Measurements from ENCODE around the gene PDXP. TPM values are rescaled to one million over a fixed set of nuclear protein-coding genes. Genes with fewer than 3 reads are reported as not detected.
"Not testable (repeated sequence)": the region's sequence is repeated elsewhere in the genome, so short reads cannot be mapped to it uniquely, and the experiment has no call there.

The PDXP gene
- total RNA-seq, 1 donor, result 9.9 TPM

DNA sequence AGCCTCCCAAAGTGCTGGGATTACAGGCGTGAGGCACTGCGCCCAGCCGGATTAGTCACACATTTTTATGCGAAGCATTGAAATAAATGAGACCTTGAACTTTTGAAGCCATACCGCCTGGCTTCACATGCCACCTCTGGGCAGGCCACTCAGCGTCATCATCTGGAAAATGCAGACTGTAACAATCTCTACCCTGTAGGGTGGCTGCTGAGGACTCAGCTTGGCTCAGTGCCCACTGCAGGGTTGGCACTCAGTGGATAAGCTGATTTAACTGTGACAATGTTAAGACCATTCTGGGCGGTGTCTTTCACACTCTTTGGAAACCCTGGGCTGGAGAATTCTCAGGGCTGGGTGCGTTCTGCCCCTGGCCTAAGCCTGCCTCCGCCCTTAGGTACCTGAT lies 10.6 kb upstream of the PDXP start:
- TF ChIP-seq, protein P1, sequence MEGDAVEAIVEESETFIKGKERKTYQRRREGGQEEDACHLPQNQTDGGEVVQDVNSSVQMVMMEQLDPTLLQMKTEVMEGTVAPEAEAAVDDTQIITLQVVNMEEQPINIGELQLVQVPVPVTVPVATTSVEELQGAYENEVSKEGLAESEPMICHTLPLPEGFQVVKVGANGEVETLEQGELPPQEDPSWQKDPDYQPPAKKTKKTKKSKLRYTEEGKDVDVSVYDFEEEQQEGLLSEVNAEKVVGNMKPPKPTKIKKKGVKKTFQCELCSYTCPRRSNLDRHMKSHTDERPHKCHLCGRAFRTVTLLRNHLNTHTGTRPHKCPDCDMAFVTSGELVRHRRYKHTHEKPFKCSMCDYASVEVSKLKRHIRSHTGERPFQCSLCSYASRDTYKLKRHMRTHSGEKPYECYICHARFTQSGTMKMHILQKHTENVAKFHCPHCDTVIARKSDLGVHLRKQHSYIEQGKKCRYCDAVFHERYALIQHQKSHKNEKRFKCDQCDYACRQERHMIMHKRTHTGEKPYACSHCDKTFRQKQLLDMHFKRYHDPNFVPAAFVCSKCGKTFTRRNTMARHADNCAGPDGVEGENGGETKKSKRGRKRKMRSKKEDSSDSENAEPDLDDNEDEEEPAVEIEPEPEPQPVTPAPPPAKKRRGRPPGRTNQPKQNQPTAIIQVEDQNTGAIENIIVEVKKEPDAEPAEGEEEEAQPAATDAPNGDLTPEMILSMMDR (IDR thresholded peaks at IDR 0.05; ENCODE audit: insufficient read depth, low read depth, low read length), result no peak
- no peak for DNase-seq (ENCODE audit: low read depth)
- no peak overlapping the region for H3K4me3 ChIP-seq (ENCODE audit: low read depth, low read length)

DNA sequence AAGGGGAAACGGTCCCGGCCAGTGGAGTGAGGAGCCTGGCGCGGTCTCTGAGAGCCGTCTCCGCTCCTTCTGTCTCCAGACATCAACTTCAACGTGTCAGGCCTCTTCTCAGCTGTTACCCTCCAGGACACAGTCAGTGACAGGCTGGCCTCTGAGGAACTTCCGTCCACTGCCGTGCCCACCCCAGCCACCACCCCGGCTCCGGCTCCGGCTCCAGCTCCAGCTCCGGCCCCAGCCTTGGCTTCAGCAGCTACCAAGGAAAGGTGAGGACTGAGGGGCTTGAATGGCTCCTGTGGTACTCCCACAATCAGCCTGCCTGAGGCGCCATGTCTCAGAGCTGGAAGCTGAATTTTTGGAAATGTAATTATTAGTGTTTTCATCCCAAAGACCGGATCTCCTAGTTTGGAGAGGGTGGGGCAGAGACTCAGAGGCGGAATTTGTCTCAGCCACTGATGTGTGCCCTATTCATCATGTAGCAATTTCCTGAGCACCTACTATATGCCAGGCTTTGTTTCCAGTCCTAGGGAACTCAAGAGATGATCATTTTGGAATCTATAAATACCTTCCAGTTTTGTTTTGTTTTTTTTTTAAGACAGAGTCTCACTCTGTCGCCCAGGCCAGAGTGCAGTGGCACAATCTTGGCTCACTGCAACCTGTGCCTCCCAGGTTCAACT lies 7.9 kb upstream of the PDXP start:
- DNase-seq (ENCODE audit: low read depth), result no peak
- TF ChIP-seq, protein P1 (IDR thresholded peaks at IDR 0.05; ENCODE audit: insufficient read depth, low read depth, low read length), result no peak
- no peak overlapping the region for H3K4me3 ChIP-seq (ENCODE audit: low read depth, low read length)

DNA sequence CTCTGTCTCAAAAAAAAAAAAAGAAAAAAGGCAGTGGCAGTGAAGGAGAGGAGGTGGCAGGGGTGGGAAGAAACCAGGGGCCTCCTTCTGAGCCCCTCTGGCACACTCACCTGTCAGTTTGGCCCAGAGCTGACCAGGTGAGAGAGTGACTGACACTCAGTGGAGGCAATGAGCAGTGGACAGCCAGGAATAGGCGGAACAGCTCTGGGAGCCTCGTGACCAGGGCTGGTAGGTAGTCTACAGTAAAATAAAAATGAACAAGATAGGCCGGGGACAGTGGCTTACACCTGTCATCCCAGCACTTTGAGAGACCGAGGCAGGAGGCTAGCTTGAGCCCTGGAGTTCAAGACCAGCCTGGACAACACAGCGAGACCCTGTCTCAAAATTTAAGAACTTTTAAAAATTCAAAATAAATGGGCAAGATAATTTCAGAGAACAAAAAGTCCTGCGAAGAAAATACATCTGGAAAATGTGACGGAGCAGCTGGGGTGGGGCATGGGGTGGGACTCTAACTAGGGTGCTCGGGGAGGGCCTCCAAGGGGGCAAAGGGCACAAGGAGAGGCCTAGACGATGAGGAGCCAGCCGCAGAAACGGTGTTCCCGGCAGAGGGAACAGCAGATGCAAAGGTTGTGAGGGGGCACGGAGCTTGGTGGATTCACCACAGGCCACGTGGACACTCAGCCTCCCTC lies 3.8 kb upstream of the PDXP start:
- no peak for DNase-seq (ENCODE audit: low read depth)
- TF ChIP-seq, protein P1 (IDR thresholded peaks at IDR 0.05; ENCODE audit: insufficient read depth, low read depth, low read length), result no peak
- no peak overlapping the region for H3K4me3 ChIP-seq (ENCODE audit: low read depth, low read length)

DNA sequence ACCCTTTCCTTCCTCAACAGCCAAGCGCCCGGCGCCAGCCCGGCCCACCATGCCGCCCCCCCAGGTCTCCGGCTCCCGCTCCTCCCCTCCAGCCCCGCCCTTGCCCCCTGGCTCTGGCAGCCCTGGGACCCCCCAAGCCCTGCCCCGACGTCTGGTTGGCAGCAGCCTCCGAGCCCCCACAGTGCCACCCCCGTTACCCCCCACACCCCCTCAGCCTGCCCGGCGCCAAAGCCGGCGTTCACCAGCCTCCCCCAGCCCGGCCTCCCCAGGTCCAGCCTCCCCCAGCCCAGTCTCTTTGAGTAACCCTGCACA lies 3.3 kb upstream of the PDXP start:
- DNase-seq (ENCODE audit: low read depth), result no peak
- TF ChIP-seq, protein P1 (IDR thresholded peaks at IDR 0.05; ENCODE audit: insufficient read depth, low read depth, low read length), result no peak
- no peak overlapping the region for H3K4me3 ChIP-seq (ENCODE audit: low read depth, low read length)

DNA sequence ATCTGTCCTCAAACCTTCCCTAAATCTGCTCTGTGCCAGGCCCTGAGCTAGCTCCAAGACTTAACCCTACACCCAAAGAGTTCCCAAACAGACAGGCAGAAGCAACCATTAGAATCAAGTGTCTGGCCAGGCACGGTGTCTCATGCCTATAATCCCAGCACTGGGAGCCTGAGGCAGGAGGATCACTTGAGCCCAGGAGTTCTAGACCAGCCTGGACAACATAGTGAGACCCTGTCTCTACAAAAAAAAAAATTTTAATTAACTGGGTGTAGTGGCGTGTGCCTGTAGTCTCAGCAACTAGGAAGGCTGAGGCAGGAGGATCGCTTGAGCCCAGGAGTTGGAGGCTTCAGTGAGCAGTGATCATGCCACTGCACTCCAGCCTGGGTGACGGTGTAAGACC lies 1.9 kb upstream of the PDXP start:
- H3K4me3 ChIP-seq (ENCODE audit: low read depth, low read length); DNase-seq (ENCODE audit: low read depth): not testable (repeated sequence)

DNA sequence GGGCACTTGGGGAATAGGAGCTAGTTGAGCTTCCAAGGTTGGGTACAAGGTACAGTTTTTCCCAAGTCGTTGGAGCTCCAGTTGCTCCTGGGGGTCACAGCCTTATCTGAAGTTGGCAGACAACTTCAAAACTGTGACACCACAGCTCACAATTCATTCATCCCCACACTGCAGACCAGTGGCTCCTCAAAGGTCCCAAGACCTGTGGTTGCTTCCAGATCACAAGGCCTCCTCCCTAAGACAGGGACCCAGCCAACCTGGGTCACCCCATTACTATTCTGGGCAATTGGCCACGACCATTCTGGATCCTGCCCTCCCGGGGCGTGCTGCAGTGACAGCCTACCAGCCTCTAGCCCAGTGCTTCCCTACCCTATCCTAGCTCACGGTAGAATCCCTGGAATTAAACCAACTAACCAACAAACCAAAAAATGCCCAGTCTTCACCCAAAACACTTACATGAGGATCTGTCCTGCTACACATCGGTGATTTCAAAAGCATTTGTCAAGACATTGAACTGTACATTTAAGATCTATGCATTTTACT lies 862 bp upstream of the PDXP start:
- TF ChIP-seq, protein P1 (IDR thresholded peaks at IDR 0.05; ENCODE audit: insufficient read depth, low read depth, low read length), result no peak
- DNase-seq (ENCODE audit: low read depth), result no peak
- peak overlapping the region; percentile 63 for H3K4me3 ChIP-seq (ENCODE audit: low read depth, low read length)

DNA sequence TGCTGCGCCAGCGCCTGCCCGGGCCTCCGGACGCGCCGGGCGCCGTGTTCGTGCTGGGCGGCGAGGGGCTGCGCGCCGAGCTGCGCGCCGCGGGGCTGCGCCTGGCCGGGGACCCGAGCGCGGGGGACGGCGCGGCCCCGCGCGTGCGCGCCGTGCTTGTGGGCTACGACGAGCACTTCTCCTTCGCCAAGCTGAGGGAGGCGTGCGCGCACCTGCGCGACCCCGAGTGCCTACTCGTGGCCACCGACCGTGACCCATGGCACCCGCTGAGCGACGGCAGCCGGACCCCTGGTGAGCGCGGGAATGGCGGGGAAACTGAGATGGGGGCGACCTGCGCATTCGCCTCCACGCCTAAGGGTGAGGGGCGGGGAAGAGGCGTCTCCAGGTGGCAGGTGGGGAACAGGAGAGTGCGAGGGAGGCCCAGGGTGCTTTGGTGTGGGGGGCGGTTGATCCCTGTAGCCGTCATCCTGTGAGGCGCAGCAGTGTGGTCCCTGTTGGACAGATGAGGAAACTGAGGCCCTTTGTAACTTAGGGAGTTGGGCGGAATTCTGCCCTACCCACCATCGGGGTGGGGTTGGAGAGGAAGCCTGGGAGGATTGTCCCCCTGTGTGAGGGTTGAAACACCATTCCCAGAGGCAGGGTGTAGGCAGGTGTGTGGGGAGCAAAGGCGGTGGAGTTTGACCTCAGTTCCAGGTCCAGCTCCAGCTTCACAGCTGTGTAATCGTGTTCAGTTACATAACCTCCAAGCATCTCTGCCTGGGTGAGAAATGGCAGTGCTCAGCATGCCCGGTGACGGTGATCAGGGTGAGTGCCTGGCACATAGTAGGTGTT lies 758 bp downstream of the PDXP start:
- DNase-seq (ENCODE audit: low read depth), result no peak
- peak overlapping the region; percentile 74 for H3K4me3 ChIP-seq (ENCODE audit: low read depth, low read length)

More for the DNA sequence above, 758 bp downstream of the PDXP start:
- TF ChIP-seq, protein P1 (IDR thresholded peaks at IDR 0.05; ENCODE audit: insufficient read depth, low read depth, low read length), result no peak
